DND-41 (cell line): ENCODE data around the gene HDGFL3.
"Not testable (repeated sequence)": the region's sequence is repeated elsewhere in the genome, so short reads cannot be mapped to it uniquely, and the experiment has no call there.

ENCODE experiments used
- ATAC-seq: fragments of 200-7000 bp; cut with Tn5 transposase; 3 replicates; pipeline ENCODE4 v1.9.1; 2021; ENCODE audit warnings: low read depth; ENCODE audit not compliant: insufficient read depth
- DNase-seq: peaks from one replicate; pipeline ENCODE4 v3.0.0-alpha.2; 2020
- H2AFZ ChIP-seq: 2 replicates; pipeline ENCODE4 v1.6.0; 2012; ENCODE audit warnings: low read depth, low read length
- H3K27ac ChIP-seq: 2 replicates; pipeline ENCODE4 v1.5.1; 2012; ENCODE audit warnings: low read length, inconsistent platforms
- H3K27me3 ChIP-seq: fragments of 200-600 bp; sonication (generic); 2 replicates; pipeline ENCODE4 v1.6.0; 2012; ENCODE audit warnings: low read length, mild to moderate bottlenecking, inconsistent platforms; ENCODE audit not compliant: insufficient read depth, poor library complexity
- H3K36me3 ChIP-seq: 2 replicates; pipeline ENCODE4 v1.5.1; 2012; ENCODE audit warnings: low read length, inconsistent platforms; ENCODE audit not compliant: insufficient read depth
- H3K4me1 ChIP-seq: 2 replicates; pipeline ENCODE4 v1.5.1; 2012; ENCODE audit warnings: mild to moderate bottlenecking, low read length; ENCODE audit not compliant: insufficient read depth
- H3K4me2 ChIP-seq: 2 replicates; pipeline ENCODE4 v1.6.0; 2012; ENCODE audit warnings: mild to moderate bottlenecking, moderate library complexity, low read length, inconsistent platforms; ENCODE audit not compliant: insufficient read depth
- H3K4me3 ChIP-seq, 2 experiments: fragments of 200-600 bp in 1 of 2; shearing (Covaris generic) in 1 of 2; 2 replicates each; pipeline ENCODE4 v1.5.1; 2012 to 2016; ENCODE audit warnings: inconsistent platforms in 2 of 2, low read length in 2 of 2, mild to moderate bottlenecking in 2 of 2, low read depth in 1 of 2, moderate library complexity in 1 of 2
- H3K79me2 ChIP-seq: 2 replicates; pipeline ENCODE4 v1.6.0; 2012; ENCODE audit warnings: low read length, inconsistent platforms; ENCODE audit not compliant: insufficient read depth
- H3K9ac ChIP-seq: 2 replicates; pipeline ENCODE4 v1.6.0; 2012; ENCODE audit warnings: low read depth, mild to moderate bottlenecking, inconsistent platforms, low read length, moderate library complexity
- H3K9me3 ChIP-seq: 2 replicates; pipeline ENCODE4 v1.5.1; 2012; ENCODE audit warnings: low read length, moderate library complexity, mild to moderate bottlenecking, inconsistent platforms; ENCODE audit not compliant: insufficient read depth, severe bottlenecking
- H4K20me1 ChIP-seq: 2 replicates; pipeline ENCODE4 v1.6.0; 2012; ENCODE audit warnings: low read length; ENCODE audit not compliant: insufficient read depth
- CTCF ChIP-seq: IDR thresholded peaks from 2 replicates; pipeline ENCODE4 v1.5.1; 2012; ENCODE audit warnings: borderline replicate concordance, low read length, moderate library complexity, mild to moderate bottlenecking; ENCODE audit not compliant: poor library complexity, severe bottlenecking; ENCODE audit errors: extremely low read depth
- EZH2 ChIP-seq: IDR thresholded peaks from 3 replicates; pipeline ENCODE4 v1.6.1; 2012; ENCODE audit warnings: borderline replicate concordance, low read depth, mild to moderate bottlenecking, moderate library complexity, low read length, inconsistent platforms; ENCODE audit not compliant: severe bottlenecking

Gene HDGFL3

GRCh38 chr15:83170474-83171165 is 37.0 kb downstream of the HDGFL3 start:
- no peak for DNase-seq
- TF ChIP-seq CTCF, result no peak
- TF ChIP-seq EZH2, result no peak
- ATAC-seq, result no peak
- H3K27ac ChIP-seq, result no peak overlapping the region
- no peaks in the 10 kb centered on the region for H3K27me3 ChIP-seq
- H3K9me3 ChIP-seq, result peaks cover 9% of the 10 kb centered on the region
- no peak overlapping the region for H3K9ac ChIP-seq
- H3K36me3 ChIP-seq, result no peaks in the 10 kb centered on the region
- peaks cover under 1% of the 10 kb centered on the region; the same call in 1 of the 2 replicates for H3K4me1 ChIP-seq
- H2AFZ ChIP-seq, result no peak overlapping the region
- H3K79me2 ChIP-seq, result peaks cover 52% of the 10 kb centered on the region
- no peak overlapping the region for H3K4me3 ChIP-seq
- no peak overlapping the region for H3K4me2 ChIP-seq
- H4K20me1 ChIP-seq, result no peaks in the 10 kb centered on the region

DNA sequence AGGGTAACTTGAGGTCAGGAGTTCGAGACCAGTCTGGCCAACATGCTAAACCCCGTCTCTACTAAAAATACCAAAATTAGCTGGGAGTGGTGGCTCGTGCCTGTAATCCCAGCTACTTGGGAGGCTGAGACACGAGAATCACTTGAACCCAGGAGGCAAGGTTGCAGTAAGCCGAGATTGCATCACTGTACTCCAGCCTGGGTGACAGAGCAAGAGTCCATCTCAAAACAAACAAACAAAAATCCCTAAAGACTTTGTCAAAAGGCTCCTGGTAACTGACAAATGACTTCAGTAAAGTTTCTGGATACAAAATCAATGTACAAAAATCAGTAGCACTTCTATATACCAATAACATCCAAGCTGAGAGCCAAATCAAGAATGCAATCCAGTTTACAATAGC is 38.0 kb downstream of the HDGFL3 start:
- Histone ChIP-seq H3K79me2 (peaks cover 56% of the 10 kb centered on the region), H3K4me1 (peaks cover 11% of the 10 kb centered on the region)
- H3K36me3 ChIP-seq, H3K9ac ChIP-seq, ATAC-seq, DNase-seq, H4K20me1 ChIP-seq, H2AFZ ChIP-seq, H3K27me3 ChIP-seq, H3K4me3 ChIP-seq, H3K4me2 ChIP-seq, H3K9me3 ChIP-seq, H3K27ac ChIP-seq: not testable (repeated sequence)

- peaks cover 14% of the 10 kb centered on the region for H3K4me1 ChIP-seq
- TF ChIP-seq EZH2 (no peak), CTCF (no peak)
- H3K9me3 ChIP-seq, result peaks cover 9% of the 10 kb centered on the region
- no peak overlapping the region for H2AFZ ChIP-seq
- ATAC-seq, result no peak
- no peaks in the 10 kb centered on the region for H4K20me1 ChIP-seq
- DNase-seq, result no peak
- no peak overlapping the region for H3K27ac ChIP-seq
- no peak overlapping the region for H3K9ac ChIP-seq
- H3K4me2 ChIP-seq, result no peak overlapping the region
- no peaks in the 10 kb centered on the region for H3K27me3 ChIP-seq
- H3K36me3 ChIP-seq, result no peaks in the 10 kb centered on the region
- H3K4me3 ChIP-seq, result no peak overlapping the region
- H3K79me2 ChIP-seq, result peaks cover 52% of the 10 kb centered on the region
Measured at GRCh38 chr15:83166830-83167229, 40.8 kb downstream of the HDGFL3 start.

GRCh38 chr15:83166218-83166617 is 41.4 kb downstream of the HDGFL3 start:
- Histone ChIP-seq H3K4me3 (no peak overlapping the region), H3K4me2 (no peak overlapping the region), H3K9me3 (peaks cover 9% of the 10 kb centered on the region), H3K27me3 (no peaks in the 10 kb centered on the region), H3K4me1 (peaks cover 14% of the 10 kb centered on the region), H3K79me2 (peaks cover 49% of the 10 kb centered on the region), H3K36me3 (no peaks in the 10 kb centered on the region), H3K27ac (no peak overlapping the region), H3K9ac (no peak overlapping the region), H2AFZ (no peak overlapping the region), H4K20me1 (no peaks in the 10 kb centered on the region)
- DNase-seq (no peak), ATAC-seq (no peak)
- no peak for TF ChIP-seq EZH2
- no peak for TF ChIP-seq CTCF
